ENCODE results near the gene IMPA2.

IMPA2 gene

GRCh38 chr18:12008181-12008767, 27.0 kb downstream of the IMPA2 start:
- H3K27ac ChIP-seq (ENCODE audit: low read depth, low read length), result no peak overlapping the region

GRCh38 chr18:12008842-12009580, 27.7 kb downstream of the IMPA2 start:
- H3K36me3 ChIP-seq (ENCODE audit: control insufficient read depth, insufficient read depth, low read length), result peaks cover 4% of the 10 kb centered on the region
- H3K4me1 ChIP-seq (ENCODE audit: control insufficient read depth, low read depth, low read length), result no peaks in the 10 kb centered on the region
- H3K27me3 ChIP-seq (ENCODE audit: insufficient read depth, low read length, poor library complexity), result no peaks in the 10 kb centered on the region
- no peak overlapping the region for H4K5ac ChIP-seq (ENCODE audit: low read length)
- no peak overlapping the region for H3K27ac ChIP-seq (ENCODE audit: low read depth, low read length)
- H2BK15ac ChIP-seq (replicated peaks; ENCODE audit: low read depth), result no peak overlapping the region
- H3K23ac ChIP-seq (ENCODE audit: low read length), result no peak overlapping the region
- no peaks in the 10 kb centered on the region for H3K79me2 ChIP-seq (ENCODE audit: control insufficient read depth, insufficient read depth, low read length)
- H3K79me1 ChIP-seq (ENCODE audit: low read length), result no peaks in the 10 kb centered on the region
- H2AK5ac ChIP-seq (ENCODE audit: low read length), result no peak overlapping the region
- H2BK5ac ChIP-seq (ENCODE audit: low read length), result no peak overlapping the region
- no peak overlapping the region for H3K4ac ChIP-seq (ENCODE audit: low read depth, low read length)
- H4K8ac ChIP-seq (ENCODE audit: low read depth, low read length), result no peak overlapping the region
- DNase-seq, result no peak
- no peak overlapping the region for H3K18ac ChIP-seq (ENCODE audit: low read length)
- H2BK120ac ChIP-seq (ENCODE audit: low read depth, low read length), result no peak overlapping the region
- no CpG with 5 or more reads among the region's 6 CpGs for WGBS (ENCODE audit: extremely low coverage, insufficient coverage, low lambda C conversion rate)
- H3K4me3 ChIP-seq (ENCODE audit: low read length), result no peak overlapping the region
- H3K9ac ChIP-seq (ENCODE audit: low read length), result no peak overlapping the region
- H3K56ac ChIP-seq (ENCODE audit: low read length), result no peak overlapping the region
- no peak overlapping the region for H3K4me2 ChIP-seq (ENCODE audit: low read length)

More at GRCh38 chr18:12008181-12008767, 27.0 kb downstream of the IMPA2 start:
- H3K4me1 ChIP-seq (ENCODE audit: control insufficient read depth, low read depth, low read length), result no peaks in the 10 kb centered on the region
- H3K4me3 ChIP-seq (ENCODE audit: low read length), result no peak overlapping the region
- H4K8ac ChIP-seq (ENCODE audit: low read depth, low read length), result no peak overlapping the region
- no peak overlapping the region for H4K5ac ChIP-seq (ENCODE audit: low read length)
- WGBS (ENCODE audit: extremely low coverage, insufficient coverage, low lambda C conversion rate), result no CpG with 5 or more reads among the region's 13 CpGs
- no peak overlapping the region for H3K56ac ChIP-seq (ENCODE audit: low read length)
- no peaks in the 10 kb centered on the region for H3K79me2 ChIP-seq (ENCODE audit: control insufficient read depth, insufficient read depth, low read length)
- H2BK5ac ChIP-seq (ENCODE audit: low read length), result no peak overlapping the region
- H2AK5ac ChIP-seq (ENCODE audit: low read length), result no peak overlapping the region
- no peaks in the 10 kb centered on the region for H3K27me3 ChIP-seq (ENCODE audit: insufficient read depth, low read length, poor library complexity)
- no peak overlapping the region for H3K23ac ChIP-seq (ENCODE audit: low read length)
- H3K18ac ChIP-seq (ENCODE audit: low read length), result no peak overlapping the region
- H3K36me3 ChIP-seq (ENCODE audit: control insufficient read depth, insufficient read depth, low read length), result peaks cover 4% of the 10 kb centered on the region
- no peak overlapping the region for H3K9ac ChIP-seq (ENCODE audit: low read length)
- no peak overlapping the region for H3K4ac ChIP-seq (ENCODE audit: low read depth, low read length)
- no peak overlapping the region for H2BK120ac ChIP-seq (ENCODE audit: low read depth, low read length)
- H2BK15ac ChIP-seq (replicated peaks; ENCODE audit: low read depth), result no peak overlapping the region
- H3K4me2 ChIP-seq (ENCODE audit: low read length), result no peak overlapping the region
- no peaks in the 10 kb centered on the region for H3K79me1 ChIP-seq (ENCODE audit: low read length)
- no peak for DNase-seq

- no peaks in the 10 kb centered on the region for H3K4me1 ChIP-seq (ENCODE audit: control insufficient read depth, low read depth, low read length)
- H3K27ac ChIP-seq (ENCODE audit: low read depth, low read length), result no peak overlapping the region
- no peaks in the 10 kb centered on the region for H3K27me3 ChIP-seq (ENCODE audit: insufficient read depth, low read length, poor library complexity)
- H3K18ac ChIP-seq (ENCODE audit: low read length), result no peak overlapping the region
- H3K4ac ChIP-seq (ENCODE audit: low read depth, low read length), result no peak overlapping the region
- H2AK5ac ChIP-seq (ENCODE audit: low read length), result no peak overlapping the region
- H2BK15ac ChIP-seq (replicated peaks; ENCODE audit: low read depth), result no peak overlapping the region
- H3K79me1 ChIP-seq (ENCODE audit: low read length), result no peaks in the 10 kb centered on the region
- H3K56ac ChIP-seq (ENCODE audit: low read length), result no peak overlapping the region
- H3K79me2 ChIP-seq (ENCODE audit: control insufficient read depth, insufficient read depth, low read length), result no peaks in the 10 kb centered on the region
- no peak overlapping the region for H3K4me3 ChIP-seq (ENCODE audit: low read length)
- no peak overlapping the region for H2BK5ac ChIP-seq (ENCODE audit: low read length)
- H3K9ac ChIP-seq (ENCODE audit: low read length), result no peak overlapping the region
- H2BK120ac ChIP-seq (ENCODE audit: low read depth, low read length), result no peak overlapping the region
- DNase-seq, result no peak
- no peak overlapping the region for H4K5ac ChIP-seq (ENCODE audit: low read length)
- H4K8ac ChIP-seq (ENCODE audit: low read depth, low read length), result no peak overlapping the region
- H3K36me3 ChIP-seq (ENCODE audit: control insufficient read depth, insufficient read depth, low read length), result peaks cover 4% of the 10 kb centered on the region
- no peak overlapping the region for H3K4me2 ChIP-seq (ENCODE audit: low read length)
- no peak overlapping the region for H3K23ac ChIP-seq (ENCODE audit: low read length)
- WGBS (ENCODE audit: extremely low coverage, insufficient coverage, low lambda C conversion rate), result no CpG with 5 or more reads among the region's 12 CpGs
Observed at GRCh38 chr18:12009581-12010140, 28.4 kb downstream of the IMPA2 start.

- no peak for DNase-seq
- no peak overlapping the region for H2BK15ac ChIP-seq (replicated peaks; ENCODE audit: low read depth)
- peaks cover 2% of the 10 kb centered on the region for H3K36me3 ChIP-seq (ENCODE audit: control insufficient read depth, insufficient read depth, low read length)
- H3K56ac ChIP-seq (ENCODE audit: low read length), result no peak overlapping the region
- no peak overlapping the region for H2BK120ac ChIP-seq (ENCODE audit: low read depth, low read length)
- no peak overlapping the region for H3K18ac ChIP-seq (ENCODE audit: low read length)
- no peak overlapping the region for H3K4me3 ChIP-seq (ENCODE audit: low read length)
- H3K4me1 ChIP-seq (ENCODE audit: control insufficient read depth, low read depth, low read length), result no peaks in the 10 kb centered on the region
- no peak overlapping the region for H2AK5ac ChIP-seq (ENCODE audit: low read length)
- H3K79me2 ChIP-seq (ENCODE audit: control insufficient read depth, insufficient read depth, low read length), result no peaks in the 10 kb centered on the region
- H4K5ac ChIP-seq (ENCODE audit: low read length), result no peak overlapping the region
- no peak overlapping the region for H3K4ac ChIP-seq (ENCODE audit: low read depth, low read length)
- no peak overlapping the region for H2BK5ac ChIP-seq (ENCODE audit: low read length)
- H3K4me2 ChIP-seq (ENCODE audit: low read length), result no peak overlapping the region
- no peak overlapping the region for H3K27ac ChIP-seq (ENCODE audit: low read depth, low read length)
- no peak overlapping the region for H3K9ac ChIP-seq (ENCODE audit: low read length)
- H3K79me1 ChIP-seq (ENCODE audit: low read length), result no peaks in the 10 kb centered on the region
- H3K23ac ChIP-seq (ENCODE audit: low read length), result no peak overlapping the region
- no peak overlapping the region for H4K8ac ChIP-seq (ENCODE audit: low read depth, low read length)
- no peaks in the 10 kb centered on the region for H3K27me3 ChIP-seq (ENCODE audit: insufficient read depth, low read length, poor library complexity)
- no CpG with 5 or more reads among the region's 14 CpGs for WGBS (ENCODE audit: extremely low coverage, insufficient coverage, low lambda C conversion rate)
Observed at GRCh38 chr18:12010187-12010802, 29.0 kb downstream of the IMPA2 start.

GRCh38 chr18:12011199-12011956, 30.1 kb downstream of the IMPA2 start:
- no peak overlapping the region for H3K56ac ChIP-seq (ENCODE audit: low read length)
- H3K23ac ChIP-seq (ENCODE audit: low read length), result no peak overlapping the region
- no peak overlapping the region for H4K8ac ChIP-seq (ENCODE audit: low read depth, low read length)
- H2AK5ac ChIP-seq (ENCODE audit: low read length), result no peak overlapping the region
- no peak overlapping the region for H3K9ac ChIP-seq (ENCODE audit: low read length)
- H3K27ac ChIP-seq (ENCODE audit: low read depth, low read length), result no peak overlapping the region
- H3K18ac ChIP-seq (ENCODE audit: low read length), result no peak overlapping the region
- no peak overlapping the region for H2BK15ac ChIP-seq (replicated peaks; ENCODE audit: low read depth)
- H3K4ac ChIP-seq (ENCODE audit: low read depth, low read length), result no peak overlapping the region
- no peak for DNase-seq
- H3K4me2 ChIP-seq (ENCODE audit: low read length), result no peak overlapping the region
- no peak overlapping the region for H2BK120ac ChIP-seq (ENCODE audit: low read depth, low read length)
- H3K4me1 ChIP-seq (ENCODE audit: control insufficient read depth, low read depth, low read length), result no peaks in the 10 kb centered on the region
- H3K36me3 ChIP-seq (ENCODE audit: control insufficient read depth, insufficient read depth, low read length), result no peaks in the 10 kb centered on the region
- H4K5ac ChIP-seq (ENCODE audit: low read length), result no peak overlapping the region
- no peak overlapping the region for H2BK5ac ChIP-seq (ENCODE audit: low read length)
- no peaks in the 10 kb centered on the region for H3K79me1 ChIP-seq (ENCODE audit: low read length)
- no peaks in the 10 kb centered on the region for H3K27me3 ChIP-seq (ENCODE audit: insufficient read depth, low read length, poor library complexity)
- WGBS (ENCODE audit: extremely low coverage, insufficient coverage, low lambda C conversion rate), result no CpG with 5 or more reads among the region's 8 CpGs
- H3K79me2 ChIP-seq (ENCODE audit: control insufficient read depth, insufficient read depth, low read length), result no peaks in the 10 kb centered on the region
- no peak overlapping the region for H3K4me3 ChIP-seq (ENCODE audit: low read length)
